Measurements from ENCODE around the gene KLKB1. TPM values are rescaled to one million over a fixed set of nuclear protein-coding genes. Genes with fewer than 3 reads are reported as not detected.

KLKB1 gene
- 0.38 TPM in 1 of 2 replicates, not detected in the other for total RNA-seq

DNA sequence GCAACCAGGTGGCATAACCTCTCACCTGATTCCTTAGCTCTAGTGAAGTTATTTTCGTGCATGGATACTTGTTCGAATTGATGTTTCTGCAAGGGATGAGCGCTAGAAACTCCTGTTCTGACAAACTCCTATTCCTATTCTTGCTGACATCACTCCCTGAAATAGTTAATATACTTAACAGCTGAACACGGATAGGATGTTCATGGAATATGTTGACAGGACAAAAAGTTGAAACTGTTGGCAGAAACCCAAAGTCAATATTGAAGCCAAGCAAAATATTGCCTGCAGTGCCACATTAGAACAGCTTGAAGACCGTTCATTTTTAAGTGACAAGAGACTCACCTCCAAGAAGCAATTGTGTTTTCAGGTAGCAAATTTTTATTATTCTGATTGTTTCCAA is at the start of gene KLKB1:
KLKB1 (plus strand) TSS at position 287 of the 400 bp plus-strand sequence. CDS start 689 bp downstream, outside the sequence.

DNA sequence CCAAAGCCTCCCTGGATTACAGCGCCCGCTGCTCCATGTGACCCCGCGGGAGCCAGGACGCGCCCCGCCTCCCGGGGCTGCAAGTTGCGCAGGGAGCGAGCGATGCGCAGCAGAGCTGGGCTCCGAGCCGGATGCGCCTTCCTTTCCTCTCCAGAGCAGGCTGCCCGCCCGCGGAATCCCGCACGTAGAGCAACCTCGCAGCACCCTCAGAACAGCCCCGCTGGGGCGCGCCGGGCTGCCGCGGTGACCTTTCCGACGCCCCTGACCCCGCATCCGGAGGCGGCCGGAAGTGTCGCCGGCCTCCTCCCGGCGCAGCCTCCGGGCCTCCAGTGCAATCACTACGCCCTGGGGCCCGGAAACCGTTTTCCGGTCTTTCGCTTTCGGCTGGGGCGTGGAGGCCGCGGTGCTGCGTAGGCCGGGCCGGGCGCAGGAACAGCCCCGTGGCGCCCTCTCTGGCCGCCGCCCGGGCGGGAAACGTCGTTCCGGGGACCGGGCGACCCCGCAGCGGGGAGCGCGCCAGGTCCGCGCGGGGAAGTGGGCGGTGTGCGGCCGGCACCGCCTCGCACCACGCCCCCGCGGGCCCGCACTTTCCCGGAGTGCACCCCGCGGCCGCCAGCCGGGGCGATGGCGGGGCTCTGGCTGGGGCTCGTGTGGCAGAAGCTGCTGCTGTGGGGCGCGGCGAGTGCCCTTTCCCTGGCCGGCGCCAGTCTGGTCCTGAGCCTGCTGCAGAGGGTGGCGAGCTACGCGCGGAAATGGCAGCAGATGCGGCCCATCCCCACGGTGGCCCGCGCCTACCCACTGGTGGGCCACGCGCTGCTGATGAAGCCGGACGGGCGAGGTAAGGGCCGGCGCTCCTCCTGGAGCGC is 35.9 kb upstream of the KLKB1 start, which contains the start of gene CYP4V2:
CYP4V2 (plus strand) TSS at position 368 of the 866 bp plus-strand sequence; CDS start at position 625, 257 bp downstream.

GRCh38 chr4:186265683-186266652 is 38.7 kb downstream of the KLKB1 start, which contains the start of gene F11:
F11 (plus strand) TSS chr4:186266189; CDS start chr4:186267137, 948 bp downstream.

Other genes with a start within 250 kb of the KLKB1 start
- gene TLR3, start 158.4 kb upstream of the KLKB1 start, total RNA-seq: 0.98 and 5.1 TPM in 2 replicates
- 10.4 and 37.8 TPM in 2 replicates for gene FAM149A, start 122.8 kb upstream of the KLKB1 start, total RNA-seq
- 7.5 and 18.3 TPM in 2 replicates for gene CYP4V2, start 35.9 kb upstream of the KLKB1 start, total RNA-seq
- gene F11, start 38.7 kb downstream of the KLKB1 start, total RNA-seq: not detected in 2 replicates